A172 (cell line): ENCODE measurements around the gene SPHKAP. TPM values are rescaled to one million over a fixed set of nuclear protein-coding genes. Genes with fewer than 3 reads are reported as not detected.
"Not testable (repeated sequence)": the region's sequence is repeated elsewhere in the genome, so short reads cannot be mapped to it uniquely, and the experiment has no call there.

ENCODE experiments used
- DNase-seq: peaks from one replicate; pipeline ENCODE4 v3.0.0-alpha.2; 2015; ENCODE audit warnings: low spot score
- total RNA-seq: library from RNA; depleted of rRNA; stranded (reverse); fragments of >200 nt; shearing (Covaris generic); gene quantifications from 2 replicates; pipeline ENCODE4 v1.2.3, GENCODE V29; 2014; rRNA removed

SPHKAP gene, protein sequence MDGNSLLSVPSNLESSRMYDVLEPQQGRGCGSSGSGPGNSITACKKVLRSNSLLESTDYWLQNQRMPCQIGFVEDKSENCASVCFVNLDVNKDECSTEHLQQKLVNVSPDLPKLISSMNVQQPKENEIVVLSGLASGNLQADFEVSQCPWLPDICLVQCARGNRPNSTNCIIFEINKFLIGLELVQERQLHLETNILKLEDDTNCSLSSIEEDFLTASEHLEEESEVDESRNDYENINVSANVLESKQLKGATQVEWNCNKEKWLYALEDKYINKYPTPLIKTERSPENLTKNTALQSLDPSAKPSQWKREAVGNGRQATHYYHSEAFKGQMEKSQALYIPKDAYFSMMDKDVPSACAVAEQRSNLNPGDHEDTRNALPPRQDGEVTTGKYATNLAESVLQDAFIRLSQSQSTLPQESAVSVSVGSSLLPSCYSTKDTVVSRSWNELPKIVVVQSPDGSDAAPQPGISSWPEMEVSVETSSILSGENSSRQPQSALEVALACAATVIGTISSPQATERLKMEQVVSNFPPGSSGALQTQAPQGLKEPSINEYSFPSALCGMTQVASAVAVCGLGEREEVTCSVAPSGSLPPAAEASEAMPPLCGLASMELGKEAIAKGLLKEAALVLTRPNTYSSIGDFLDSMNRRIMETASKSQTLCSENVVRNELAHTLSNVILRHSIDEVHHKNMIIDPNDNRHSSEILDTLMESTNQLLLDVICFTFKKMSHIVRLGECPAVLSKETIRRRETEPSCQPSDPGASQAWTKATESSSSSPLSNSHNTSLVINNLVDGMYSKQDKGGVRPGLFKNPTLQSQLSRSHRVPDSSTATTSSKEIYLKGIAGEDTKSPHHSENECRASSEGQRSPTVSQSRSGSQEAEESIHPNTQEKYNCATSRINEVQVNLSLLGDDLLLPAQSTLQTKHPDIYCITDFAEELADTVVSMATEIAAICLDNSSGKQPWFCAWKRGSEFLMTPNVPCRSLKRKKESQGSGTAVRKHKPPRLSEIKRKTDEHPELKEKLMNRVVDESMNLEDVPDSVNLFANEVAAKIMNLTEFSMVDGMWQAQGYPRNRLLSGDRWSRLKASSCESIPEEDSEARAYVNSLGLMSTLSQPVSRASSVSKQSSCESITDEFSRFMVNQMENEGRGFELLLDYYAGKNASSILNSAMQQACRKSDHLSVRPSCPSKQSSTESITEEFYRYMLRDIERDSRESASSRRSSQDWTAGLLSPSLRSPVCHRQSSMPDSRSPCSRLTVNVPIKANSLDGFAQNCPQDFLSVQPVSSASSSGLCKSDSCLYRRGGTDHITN (N-terminal part only)
- not detected in 2 replicates for total RNA-seq

DNA sequence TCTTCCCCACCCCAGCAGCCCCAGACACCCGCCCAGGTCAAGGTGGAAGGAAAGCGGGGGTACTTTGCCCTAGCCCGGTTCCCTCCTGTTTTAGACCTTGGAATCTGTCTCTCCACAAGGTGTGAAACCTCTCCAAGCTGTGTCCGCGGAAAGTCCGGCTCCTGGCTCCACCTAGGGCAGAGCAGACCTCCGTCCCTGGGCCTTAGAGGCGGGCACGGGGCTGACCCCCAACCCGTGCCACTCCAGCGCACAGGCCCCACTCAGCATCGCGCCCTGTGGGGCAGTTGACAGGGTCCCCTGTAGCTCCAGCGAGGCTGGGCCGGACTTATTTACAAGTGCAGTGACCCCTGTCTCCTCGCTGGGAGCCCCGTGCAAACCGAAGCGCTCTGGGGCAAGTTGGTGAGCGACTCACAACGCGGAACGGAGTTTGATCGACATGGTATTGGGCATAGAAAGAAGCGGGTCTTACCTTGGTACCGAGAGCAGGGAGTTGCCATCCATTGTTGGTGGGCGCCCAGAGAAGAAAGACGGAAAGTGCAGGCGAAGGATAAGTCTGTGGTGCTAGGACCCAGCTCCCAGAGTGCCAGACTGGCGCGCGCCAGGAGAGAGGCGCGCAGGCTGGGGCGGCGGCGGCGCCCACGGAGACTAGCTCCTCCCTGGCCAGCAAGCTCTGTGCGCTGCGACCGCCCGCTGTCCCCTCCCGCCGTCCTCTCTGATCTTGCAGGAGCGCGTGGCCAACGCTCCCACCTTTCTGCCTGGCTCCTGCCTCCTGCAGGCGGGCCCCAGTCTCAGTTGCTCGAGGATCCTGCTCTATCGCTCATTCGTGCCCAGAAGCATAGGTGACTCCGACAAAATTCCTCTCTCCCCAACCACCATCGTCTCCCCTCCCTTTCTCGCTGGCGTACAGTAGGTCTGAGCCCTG is at the start of gene SPHKAP:
TSS of gene SPHKAP (minus strand) at position 590 of the 922 bp plus-strand sequence. CDS start at position 501, 89 bp downstream.
- DNase-seq = no peak

DNA sequence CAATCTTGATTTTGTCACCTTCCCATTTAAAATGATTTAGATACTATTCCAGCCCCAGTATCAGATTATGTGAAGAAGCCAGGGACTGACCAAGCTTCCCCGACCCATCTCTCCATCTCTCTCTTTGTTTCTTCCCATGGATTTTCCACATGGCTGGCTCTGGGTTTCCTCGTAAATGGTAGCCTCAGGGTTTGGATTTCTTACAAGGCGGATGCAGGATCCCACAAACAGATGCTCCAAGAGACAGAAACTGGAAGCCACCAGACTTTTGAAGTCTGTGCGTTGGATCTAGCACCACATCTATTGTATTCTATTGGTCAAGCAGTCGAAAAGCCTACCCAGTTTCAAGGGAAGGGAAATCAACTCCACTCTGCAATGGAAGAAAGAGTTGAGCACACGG is 46.0 kb upstream of the SPHKAP start:
- no peak for DNase-seq

DNA sequence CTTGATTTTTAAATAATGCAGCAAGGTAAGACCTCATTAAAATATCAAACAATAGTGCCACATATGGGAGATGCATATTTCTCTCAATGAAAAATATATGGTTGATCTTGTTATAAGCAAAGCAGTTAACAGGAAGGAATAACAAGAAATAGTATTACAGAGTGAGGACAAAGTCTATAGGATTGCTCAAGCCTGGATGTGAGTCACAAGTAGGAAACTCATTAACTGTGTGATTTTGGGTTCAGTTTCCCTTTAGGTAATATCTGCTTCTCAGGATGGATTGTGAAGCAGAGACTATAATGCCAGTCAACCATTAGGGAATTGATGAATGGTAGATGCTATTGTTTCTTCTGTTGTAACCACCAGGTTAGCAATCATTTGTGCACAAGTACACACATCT is 42.9 kb upstream of the SPHKAP start:
- DNase-seq = no peak

DNA sequence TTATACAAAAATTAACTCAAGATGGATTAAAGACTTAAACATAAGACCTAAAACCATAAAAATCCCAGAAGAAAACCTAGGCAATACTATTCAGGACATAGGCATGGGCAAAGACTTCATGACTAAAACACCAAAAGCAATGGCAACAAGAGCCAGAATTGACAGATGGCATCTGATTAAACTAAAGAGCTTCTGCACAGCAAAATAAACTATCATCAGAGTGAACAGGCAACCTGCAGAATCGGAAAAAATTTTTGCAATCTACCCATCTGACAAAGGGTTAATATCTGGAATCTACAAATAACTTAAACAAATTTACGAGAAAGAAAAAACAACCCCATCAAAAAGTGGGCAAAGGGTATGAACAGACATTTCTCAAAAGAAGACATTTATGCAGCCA is 37.1 kb upstream of the SPHKAP start:
- not testable (repeated sequence) for DNase-seq

DNA sequence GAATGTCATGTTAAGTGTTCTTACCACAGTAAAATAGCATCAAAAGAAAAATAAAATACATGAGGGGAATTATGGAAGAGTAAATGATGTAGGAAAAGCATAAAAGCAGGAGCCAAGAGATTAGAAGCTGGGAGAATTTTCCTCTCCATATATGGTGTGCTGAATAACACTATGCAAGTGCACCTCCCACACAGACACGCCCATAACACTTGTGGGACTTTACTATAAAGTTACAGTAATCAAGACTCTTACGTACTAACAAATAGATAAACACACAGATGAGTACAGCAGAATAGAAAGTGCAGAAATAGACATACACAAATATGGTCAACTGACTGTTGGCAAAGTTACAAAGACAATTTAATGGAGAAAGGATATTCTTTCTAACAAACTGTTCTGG is 16.0 kb upstream of the SPHKAP start:
- no peak for DNase-seq

DNA sequence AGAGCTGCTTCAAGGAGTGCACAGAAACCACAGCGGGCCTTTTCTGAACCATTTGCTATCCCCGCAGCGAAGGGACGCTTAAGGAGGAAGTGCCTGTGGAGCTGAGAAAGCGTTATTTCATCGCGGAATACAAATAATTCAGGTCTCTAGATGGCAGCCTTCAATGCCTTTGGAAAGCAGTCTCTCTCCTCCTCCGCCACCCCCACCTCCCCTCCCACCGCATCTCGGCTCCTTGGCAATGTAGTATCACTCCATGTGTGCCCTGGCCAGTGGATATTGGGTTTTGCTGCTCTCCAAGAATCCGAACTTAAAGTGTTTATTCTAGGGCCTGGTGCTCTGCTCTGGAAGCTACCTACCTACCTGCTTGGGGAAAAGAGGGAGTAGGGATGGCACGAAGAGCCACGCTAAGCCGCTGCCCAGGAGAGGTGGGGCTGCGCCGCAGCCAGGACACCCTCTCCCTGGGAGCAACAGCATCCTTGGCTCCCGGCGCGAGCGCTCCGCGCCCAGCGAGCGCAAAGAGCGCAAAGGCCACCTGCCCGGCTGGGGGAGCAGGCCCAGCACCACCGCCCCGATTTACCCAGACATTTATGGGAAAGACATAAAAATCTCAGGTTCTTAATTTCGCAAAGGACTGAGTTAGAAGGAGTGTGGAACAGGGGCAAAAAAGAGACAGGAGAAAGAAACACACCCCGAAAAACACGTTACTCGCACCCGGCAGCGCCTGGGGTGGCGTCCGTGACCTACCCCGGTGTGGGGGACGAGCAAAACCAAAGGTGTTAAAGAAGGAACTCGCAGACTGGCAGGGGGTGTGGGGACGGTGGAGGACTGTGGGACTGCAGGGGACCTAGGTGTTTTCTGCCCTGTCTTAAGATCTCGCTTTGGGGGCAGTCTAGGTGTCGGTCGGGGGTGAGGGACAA is 1.0 kb downstream of the SPHKAP start:
- DNase-seq = no peak

DNA sequence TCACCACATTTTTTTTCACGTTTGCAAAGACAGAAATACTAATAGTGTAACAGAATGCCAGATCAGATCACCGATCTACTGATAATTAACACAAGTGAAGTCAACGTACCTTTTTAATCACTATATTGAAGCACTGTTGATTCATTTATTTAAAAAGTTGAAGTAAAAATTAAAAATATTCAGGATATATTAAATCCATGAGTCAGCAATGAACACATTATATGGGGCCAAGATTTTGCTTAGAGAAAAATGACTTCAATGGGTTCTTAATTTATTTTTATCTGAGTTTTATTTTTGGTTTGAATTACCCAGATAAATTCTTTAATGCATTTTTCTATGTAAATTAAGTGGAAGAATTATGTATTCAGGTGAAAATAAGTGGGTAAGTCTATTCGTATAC is 14.2 kb downstream of the SPHKAP start:
- DNase-seq = no peak

DNA sequence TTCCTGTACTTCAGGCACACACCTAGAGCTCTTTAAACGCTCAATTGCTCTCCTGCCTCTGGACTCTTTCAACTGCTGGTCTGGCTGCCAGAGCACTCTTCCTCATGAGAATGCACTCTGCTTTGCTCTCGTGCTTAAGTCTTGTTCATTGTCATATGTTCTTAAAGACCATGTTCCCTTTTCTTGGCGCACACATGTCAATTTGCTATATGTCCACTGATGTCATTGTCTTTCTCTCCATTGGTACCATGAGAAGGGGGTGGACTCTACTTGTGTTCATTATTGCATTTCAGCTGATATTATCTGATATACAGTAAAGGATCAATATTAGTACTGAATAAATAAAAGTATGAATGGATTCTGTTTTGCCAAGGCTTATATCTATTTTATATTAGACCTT is 16.8 kb downstream of the SPHKAP start:
- DNase-seq = no peak

DNA sequence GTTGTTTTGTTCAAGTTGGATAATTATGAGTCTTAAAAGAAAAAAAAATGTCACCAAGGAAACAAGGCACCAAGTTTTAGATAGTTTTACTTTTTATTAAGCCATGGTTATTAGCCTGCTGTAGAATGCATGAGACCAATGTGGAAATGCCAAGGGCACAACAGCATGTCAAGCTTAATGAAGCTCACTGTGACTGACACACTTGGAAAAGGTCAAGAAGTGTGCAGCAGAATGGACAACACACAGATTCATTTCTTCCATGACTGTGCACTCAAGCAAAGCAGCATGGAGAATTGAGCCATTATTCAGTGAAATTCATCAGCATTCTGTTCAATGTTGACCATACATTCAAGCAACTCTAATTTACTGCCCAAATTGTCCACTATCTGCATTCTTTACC is 23.6 kb downstream of the SPHKAP start:
- DNase-seq = no peak

DNA sequence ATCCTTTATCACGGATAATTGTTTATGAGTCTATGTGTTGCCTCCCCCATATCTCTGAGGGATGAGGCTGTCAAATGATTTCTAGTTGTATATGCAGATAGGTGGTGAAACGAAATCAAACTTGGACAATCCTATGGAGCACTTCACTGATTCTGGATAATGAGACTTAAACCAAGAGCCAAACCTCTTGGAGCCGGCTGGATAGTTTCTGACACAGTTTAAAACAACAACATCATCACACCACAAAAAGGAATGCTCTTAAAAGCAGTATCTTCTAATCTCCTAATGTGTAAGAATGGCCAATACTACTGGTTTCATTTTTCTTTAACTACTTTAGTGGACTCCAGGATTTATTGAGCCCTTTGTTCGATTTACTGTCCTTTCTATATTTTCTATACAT is 36.5 kb downstream of the SPHKAP start:
- DNase-seq = no peak

DNA sequence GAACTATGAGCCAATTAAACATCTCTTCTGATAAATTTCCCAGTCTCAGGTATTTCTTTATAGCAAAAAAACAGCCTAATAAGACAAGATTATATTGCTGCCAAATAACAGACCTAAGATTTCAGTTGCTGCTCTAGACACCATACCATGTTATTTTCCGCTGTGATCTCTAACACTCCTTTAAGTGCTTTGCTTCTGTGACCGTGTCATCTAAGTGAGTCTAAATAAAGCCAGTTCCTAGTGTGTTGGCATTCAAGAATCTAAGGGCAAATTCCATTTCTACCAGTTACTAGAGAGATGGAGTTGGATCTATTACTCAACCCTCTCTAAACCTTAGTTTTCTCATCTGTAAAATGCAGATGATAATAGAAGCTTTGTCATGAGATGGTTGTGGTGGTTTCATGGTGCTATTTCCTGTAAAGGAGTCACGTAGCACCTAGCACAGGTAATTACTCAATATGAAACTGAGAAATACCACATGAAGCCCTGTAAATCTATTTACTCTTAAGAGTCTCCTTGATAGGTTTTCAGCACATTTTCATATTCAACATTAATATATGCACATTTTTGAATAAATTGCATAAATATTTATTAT is 40.5 kb downstream of the SPHKAP start:
- DNase-seq = no peak

DNA sequence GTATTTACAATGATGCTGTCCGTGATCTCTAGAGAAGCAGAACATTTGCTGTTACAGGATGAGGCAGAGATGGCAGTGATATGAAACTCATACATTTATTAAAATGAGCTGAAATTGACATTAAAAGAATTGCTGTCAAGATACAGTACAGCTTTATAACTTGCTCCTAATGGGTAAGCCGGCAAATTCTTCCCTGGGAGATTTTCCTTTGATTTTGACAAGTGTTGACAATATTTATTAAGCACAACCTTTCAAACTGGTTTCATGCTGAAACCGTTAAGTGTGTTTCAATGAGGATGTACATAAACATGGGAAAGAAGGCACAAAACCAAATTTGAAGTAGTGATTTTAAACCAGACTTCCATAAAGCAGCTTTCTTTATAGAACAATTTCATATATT is 45.5 kb downstream of the SPHKAP start:
- no peak for DNase-seq

DNA sequence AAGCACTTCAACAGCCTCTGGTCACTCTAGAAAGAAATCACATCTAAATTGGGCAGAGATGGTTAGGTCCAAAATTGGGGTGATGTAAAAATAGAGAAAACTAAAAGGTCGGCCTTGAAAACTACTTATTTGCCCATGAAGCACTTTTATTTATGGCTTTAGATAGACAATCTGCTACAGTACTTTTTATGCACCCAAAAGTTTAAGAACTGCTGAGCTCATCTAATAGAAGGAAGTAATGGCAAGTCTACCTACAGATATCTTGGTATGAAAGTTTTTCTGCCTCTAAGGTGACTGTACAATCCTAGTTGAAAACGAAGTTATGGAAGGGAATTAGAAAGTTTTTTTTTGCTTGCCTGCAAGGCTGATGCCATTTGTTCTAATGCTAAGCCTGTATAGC is 46.2 kb downstream of the SPHKAP start:
- DNase-seq = no peak

DNA sequence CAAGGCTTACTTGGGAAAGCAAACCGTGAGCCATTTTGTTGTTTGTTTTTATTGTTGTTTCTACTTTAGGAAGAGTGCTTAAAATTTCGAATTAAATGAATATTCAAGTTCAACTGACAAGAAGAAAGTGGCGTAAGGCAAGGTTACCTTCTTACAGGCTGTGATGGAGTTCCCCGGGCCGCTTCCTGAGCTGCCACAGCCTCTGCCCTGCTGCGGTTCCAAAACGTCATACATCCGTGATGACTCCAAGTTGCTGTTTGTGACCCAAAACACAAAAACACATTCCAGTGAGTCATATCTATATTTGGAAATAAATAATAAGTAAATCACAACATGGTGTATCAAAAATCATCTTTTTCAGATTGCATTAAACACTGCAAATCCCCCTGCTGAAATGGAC is 49.7 kb downstream of the SPHKAP start:
- DNase-seq = peak; percentile 57

DNA sequence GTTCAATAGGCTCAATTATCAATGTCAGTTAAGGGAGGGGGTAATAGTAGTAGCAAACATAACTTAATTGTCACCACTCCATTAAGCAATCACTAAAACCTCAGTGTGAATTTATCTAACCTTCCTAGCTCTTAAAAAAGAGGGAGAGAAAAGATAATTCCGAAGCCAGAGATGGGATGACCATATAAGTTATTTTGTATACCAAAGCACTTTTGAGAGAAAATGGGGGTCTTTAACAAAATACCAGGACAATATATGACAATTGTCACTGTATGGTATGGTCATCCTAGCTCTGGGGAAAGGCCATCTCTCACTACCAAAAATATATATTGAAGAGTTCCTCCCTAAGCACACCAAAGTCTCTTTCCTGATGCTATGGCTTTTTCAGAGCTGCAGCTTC is 55.1 kb downstream of the SPHKAP start:
- DNase-seq = no peak

DNA sequence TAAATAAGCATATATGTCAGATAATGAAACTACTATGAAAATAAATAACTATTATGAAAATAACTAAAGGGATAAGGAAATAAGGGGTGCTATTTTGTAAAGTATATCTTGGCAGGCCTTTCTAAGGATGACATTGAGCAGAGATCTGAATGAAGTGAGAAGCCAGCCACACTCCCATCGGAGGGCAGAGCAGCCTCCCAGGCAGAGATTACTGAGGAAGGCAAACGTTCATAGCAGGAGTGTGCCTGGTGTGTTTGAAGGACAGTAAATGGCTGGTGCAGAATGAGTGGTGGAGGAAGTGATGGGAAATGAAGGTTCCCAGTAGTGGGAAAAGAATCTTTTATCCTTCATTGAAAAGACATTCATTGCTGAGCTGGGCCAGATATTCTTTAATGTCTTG is 62.5 kb downstream of the SPHKAP start:
- DNase-seq = no peak

DNA sequence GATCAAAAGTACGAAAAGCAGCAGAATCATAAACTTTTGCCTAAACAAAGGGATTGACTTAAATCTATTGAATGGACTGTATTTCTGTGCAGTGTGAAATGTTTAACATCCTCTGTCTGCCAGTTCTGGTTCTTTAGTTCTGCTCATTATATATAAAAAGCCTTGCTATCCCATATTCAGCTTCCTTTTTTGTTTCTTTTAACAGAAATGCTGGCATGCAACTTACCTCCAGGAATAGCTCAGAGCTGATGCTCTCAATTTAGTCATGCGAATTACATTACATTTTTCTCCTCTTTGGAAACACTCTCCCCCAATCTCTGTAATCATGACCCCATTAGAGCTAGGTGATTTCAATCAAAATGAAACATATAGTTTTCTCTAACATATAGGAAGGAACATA is 73.6 kb downstream of the SPHKAP start:
- no peak for DNase-seq

DNA sequence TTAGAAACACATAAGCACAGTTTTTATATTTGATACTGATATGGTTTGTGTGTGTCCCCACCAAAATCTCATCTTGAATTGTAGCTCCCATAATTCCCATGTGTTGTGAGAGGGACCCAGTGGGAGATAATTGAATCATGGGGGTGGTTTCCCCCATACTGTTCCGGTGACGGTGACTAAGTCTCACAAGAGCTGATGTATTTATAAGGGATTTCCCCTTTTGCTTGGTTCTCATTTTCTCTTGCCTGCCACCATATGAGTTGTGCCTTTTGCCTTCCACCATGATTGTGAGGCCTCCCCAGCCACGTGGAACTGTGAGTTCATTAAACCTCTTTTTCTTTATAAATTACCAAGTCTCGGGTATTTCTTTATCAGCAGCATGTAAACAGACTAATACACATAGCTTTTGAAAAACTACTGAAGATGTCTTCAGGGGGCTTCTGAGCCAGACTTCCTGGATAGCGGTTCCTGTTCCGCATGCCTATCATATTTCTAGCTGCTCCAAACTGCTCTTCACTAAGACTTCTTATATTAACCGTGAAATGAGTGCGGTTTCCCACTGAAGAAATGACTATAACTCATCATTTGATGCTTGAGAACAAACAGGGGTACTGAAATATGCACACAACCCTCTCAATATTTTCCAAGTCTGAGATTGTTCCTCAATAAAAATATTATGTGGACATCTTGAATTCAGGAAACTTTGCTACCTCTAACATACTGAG is 75.8 kb downstream of the SPHKAP start:
- peak; percentile 25 for DNase-seq

DNA sequence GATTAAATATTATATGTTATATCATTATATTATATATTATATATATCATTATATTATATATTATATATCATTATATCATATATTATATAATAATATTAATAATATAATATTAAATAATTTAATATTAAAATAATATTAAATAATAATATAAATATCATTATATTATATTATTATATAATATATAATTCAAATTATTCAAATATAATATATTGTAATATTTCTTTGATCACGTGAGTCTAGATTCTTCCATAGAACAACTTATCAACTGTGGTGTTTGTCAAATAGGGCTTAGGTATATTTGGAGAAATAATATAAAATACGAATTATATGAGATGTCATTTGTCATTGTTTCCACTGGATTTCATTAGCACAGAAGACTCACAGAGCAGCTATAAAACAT is 77.3 kb downstream of the SPHKAP start:
- no peak for DNase-seq
